ENCODE data around the gene SGPL1.

SGPL1 gene

DNA sequence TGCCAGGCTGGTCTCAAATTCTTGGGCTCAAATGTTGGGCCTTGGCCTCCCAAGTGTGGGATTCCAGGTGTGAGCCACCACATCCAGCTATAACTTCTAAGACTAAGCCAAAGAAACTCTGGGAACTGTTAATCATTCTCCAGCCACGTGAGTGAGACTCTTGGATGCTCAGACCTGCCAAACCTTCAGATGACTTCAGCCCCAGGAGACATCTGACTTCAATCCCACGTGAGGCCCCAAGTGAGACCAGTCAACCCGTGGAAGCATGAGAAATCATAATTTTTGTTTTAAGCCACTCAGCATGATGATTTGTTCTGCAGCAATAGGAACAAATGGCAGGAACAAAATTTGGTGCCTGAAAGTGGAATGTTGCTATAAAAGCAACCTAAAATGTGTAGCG is 76.9 kb downstream of the SGPL1 start:
- peaks cover 34% of the 10 kb centered on the region for H3K4me1 ChIP-seq (ENCODE audit: insufficient read depth, low read length)
- no peaks in the 10 kb centered on the region for H3K27me3 ChIP-seq (ENCODE audit: insufficient read depth, low read length)
- no peaks in the 10 kb centered on the region for H3K36me3 ChIP-seq (ENCODE audit: insufficient read depth, low read depth, low read length)
- H3K9me3 ChIP-seq (ENCODE audit: insufficient read depth, low read depth, low read length), result no peaks in the 10 kb centered on the region
- no peak overlapping the region for H3K9ac ChIP-seq (ENCODE audit: low read depth, low read length)
- no peak overlapping the region for H3K4me3 ChIP-seq (ENCODE audit: low read length)
- H3K27ac ChIP-seq (ENCODE audit: low read length), result no peak overlapping the region

DNA sequence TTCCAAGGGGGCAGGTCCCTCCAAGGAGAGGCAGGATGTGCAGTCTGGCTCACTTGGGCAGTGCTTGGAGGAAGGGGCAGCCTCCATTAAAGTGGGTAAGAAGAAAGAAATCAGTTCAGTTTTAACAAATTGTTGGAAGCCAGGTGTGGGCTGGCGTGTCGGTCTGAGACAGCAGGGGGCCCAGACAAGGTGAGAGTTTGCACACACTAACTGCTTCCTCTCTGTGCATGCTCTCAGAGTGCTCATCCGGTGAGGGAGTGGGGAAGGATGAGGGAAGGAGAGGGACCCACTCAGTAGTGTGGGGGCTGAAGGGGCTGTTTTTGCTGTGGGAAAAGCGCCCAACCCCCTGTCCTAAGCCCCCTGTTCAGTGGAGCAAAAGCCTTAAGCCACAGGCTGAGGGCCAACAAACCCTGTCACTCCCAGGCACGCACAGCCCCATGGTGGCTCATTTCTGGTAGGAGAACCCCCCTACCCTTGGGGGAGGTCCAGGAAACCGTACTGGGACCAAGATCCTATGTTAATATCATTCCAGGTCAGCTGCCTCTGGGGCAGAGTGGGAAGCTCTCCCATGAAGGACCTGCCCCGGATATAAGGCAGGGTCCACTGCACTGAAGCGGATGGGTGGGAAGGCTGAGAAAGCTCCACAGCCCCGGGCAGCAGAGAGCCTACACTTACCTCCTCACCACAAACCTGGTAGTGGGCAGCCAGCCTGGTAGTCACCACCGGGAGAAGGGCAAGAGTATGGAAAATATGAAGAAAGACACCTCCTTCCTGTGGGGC is 77.7 kb downstream of the SGPL1 start:
- Histone ChIP-seq H3K36me3 (ENCODE audit: insufficient read depth, low read depth, low read length) (no peaks in the 10 kb centered on the region), H3K4me3 (ENCODE audit: low read length) (no peak overlapping the region), H3K9ac (ENCODE audit: low read depth, low read length) (no peak overlapping the region), H3K9me3 (ENCODE audit: insufficient read depth, low read depth, low read length) (no peaks in the 10 kb centered on the region), H3K27me3 (ENCODE audit: insufficient read depth, low read length) (no peaks in the 10 kb centered on the region), H3K4me1 (ENCODE audit: insufficient read depth, low read length) (peaks cover 34% of the 10 kb centered on the region), H3K27ac (ENCODE audit: low read length) (no peak overlapping the region)

DNA sequence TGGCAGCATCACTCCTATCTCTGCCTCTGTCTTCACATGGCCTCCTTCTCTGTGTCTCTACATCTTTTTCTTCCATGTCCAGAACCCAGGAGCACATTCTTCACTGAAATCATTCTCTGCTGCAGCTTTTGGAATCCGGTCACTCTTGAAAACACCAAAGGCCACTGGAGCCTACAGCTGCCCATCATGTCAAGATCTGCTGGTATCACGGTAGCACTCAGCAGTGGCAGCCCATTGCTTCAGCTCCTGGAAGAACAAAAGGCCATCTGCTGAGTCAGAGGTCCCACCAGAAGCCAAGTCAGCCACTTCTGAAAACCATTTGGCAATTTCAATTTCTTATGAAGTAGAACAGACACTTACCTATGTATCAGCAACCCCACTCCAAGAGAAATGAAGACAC is 78.7 kb downstream of the SGPL1 start:
- no peaks in the 10 kb centered on the region for H3K9me3 ChIP-seq (ENCODE audit: insufficient read depth, low read depth, low read length)

DNA sequence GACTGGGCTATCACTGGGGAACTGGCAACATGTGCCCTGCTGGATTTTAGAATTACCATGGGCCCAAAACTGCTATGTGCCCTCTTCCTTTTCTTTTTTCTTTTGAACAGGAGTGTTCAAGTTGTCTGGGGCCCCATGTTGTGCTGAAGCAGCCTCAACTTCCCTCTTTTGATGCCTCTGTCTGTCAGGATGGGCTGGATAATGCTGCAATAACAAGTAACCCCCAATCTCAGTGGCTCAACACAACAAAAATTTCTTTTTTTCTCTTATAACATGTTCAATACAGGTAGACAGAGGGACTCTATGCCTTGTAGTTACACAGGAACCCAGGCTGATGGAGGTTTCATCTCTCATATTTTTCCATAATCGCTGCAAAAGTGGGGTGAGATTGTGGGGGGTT is 80.8 kb downstream of the SGPL1 start:
- H3K9me3 ChIP-seq (ENCODE audit: insufficient read depth, low read depth, low read length), result no peaks in the 10 kb centered on the region
- H3K36me3 ChIP-seq (ENCODE audit: insufficient read depth, low read depth, low read length), result no peaks in the 10 kb centered on the region
- H3K27ac ChIP-seq (ENCODE audit: low read length), result no peak overlapping the region
- H3K4me1 ChIP-seq (ENCODE audit: insufficient read depth, low read length), result peaks cover 17% of the 10 kb centered on the region; the same call in 1 of the 2 replicates
- no peak overlapping the region for H3K4me3 ChIP-seq (ENCODE audit: low read length)
- no peaks in the 10 kb centered on the region for H3K27me3 ChIP-seq (ENCODE audit: insufficient read depth, low read length)
- no peak overlapping the region for H3K9ac ChIP-seq (ENCODE audit: low read depth, low read length)

More for the DNA sequence above, 78.7 kb downstream of the SGPL1 start:
- Histone ChIP-seq H3K27ac (ENCODE audit: low read length) (no peak overlapping the region), H3K4me1 (ENCODE audit: insufficient read depth, low read length) (peaks cover 29% of the 10 kb centered on the region), H3K9ac (ENCODE audit: low read depth, low read length) (no peak overlapping the region), H3K4me3 (ENCODE audit: low read length) (no peak overlapping the region), H3K27me3 (ENCODE audit: insufficient read depth, low read length) (no peaks in the 10 kb centered on the region), H3K36me3 (ENCODE audit: insufficient read depth, low read depth, low read length) (no peaks in the 10 kb centered on the region)

DNA sequence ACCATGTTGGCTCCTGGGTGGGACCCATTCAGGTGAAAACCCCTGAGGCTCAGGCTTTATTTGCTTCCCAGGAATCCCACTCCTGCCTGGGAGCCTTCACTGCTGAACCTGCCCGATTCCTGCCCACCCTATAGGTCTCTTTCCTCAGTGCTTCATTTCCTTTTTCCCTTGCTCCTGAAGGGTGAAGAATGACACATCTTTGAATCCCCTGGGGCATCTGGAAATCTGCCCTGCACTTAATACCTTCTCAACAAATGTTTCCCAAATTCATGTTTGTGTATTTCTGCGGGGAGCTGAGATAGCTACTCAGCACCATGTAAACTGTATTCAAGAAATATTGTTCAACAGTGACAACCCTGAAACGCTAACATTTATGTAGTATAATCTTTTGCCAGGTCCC is 82.9 kb downstream of the SGPL1 start:
- H3K27me3 ChIP-seq (ENCODE audit: insufficient read depth, low read length), result no peaks in the 10 kb centered on the region
- H3K36me3 ChIP-seq (ENCODE audit: insufficient read depth, low read depth, low read length), result no peaks in the 10 kb centered on the region
- H3K4me1 ChIP-seq (ENCODE audit: insufficient read depth, low read length), result no peaks in the 10 kb centered on the region

DNA sequence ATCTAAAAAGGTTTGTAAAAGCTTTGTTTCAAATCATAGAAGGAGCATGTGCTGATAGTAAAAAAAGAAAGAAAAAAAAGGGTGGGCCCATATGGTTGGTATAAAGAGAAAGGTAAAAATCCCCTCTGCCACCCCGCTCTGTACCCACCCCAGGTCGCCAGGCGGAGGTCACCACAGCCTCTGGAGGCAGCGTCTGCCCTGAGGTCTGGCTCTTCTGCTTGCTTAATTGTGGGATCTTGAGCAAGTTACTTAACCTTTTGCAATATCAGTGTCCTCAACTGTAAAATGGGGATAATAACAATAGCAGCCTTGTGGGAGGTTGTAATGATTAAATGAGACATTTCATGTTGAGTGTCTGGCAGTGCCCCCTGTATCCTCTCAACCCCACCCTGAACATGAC is 83.3 kb downstream of the SGPL1 start:
- no peak overlapping the region for H3K27ac ChIP-seq (ENCODE audit: low read length)
- H3K9ac ChIP-seq (ENCODE audit: low read depth, low read length), result no peak overlapping the region
- no peaks in the 10 kb centered on the region for H3K27me3 ChIP-seq (ENCODE audit: insufficient read depth, low read length)
- H3K4me1 ChIP-seq (ENCODE audit: insufficient read depth, low read length), result no peaks in the 10 kb centered on the region
- H3K36me3 ChIP-seq (ENCODE audit: insufficient read depth, low read depth, low read length), result no peaks in the 10 kb centered on the region
- no peak overlapping the region for H3K4me3 ChIP-seq (ENCODE audit: low read length)
- no peaks in the 10 kb centered on the region for H3K9me3 ChIP-seq (ENCODE audit: insufficient read depth, low read depth, low read length)

More for the DNA sequence above, 82.9 kb downstream of the SGPL1 start:
- H3K9ac ChIP-seq (ENCODE audit: low read depth, low read length), result no peak overlapping the region
- no peak overlapping the region for H3K27ac ChIP-seq (ENCODE audit: low read length)
- H3K4me3 ChIP-seq (ENCODE audit: low read length), result no peak overlapping the region
- H3K9me3 ChIP-seq (ENCODE audit: insufficient read depth, low read depth, low read length), result no peaks in the 10 kb centered on the region

DNA sequence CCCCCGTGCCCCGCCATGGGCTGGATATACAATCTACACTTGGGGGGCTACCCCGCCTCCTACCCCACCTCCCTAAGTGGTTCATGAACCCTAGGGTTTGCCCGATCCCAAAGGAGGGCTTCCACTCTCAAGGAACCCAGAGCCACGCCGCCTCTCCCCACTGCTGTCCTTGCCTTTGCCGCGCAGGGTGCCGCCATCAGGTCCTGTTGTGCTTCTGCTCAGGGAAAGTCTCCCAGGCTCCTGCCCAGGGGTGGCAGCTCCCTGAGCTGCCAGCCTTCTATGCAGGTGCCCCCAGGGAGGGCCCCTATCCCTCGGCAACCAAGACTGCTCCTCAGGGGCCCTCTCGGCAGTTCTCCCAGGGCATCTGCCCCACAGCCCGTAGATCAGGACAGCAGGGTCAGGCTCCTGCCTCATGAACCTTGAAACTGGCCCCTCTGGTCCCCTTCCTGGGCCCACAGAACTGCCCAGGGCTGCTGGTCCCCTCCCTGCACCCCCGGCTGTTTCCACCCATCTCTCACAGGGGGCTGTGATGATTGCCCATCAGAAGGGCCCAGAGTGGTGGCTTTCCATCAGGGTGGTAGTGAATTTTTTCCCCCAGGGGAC is 85.6 kb downstream of the SGPL1 start:
- Histone ChIP-seq H3K36me3 (ENCODE audit: insufficient read depth, low read depth, low read length) (no peaks in the 10 kb centered on the region), H3K27me3 (ENCODE audit: insufficient read depth, low read length) (no peaks in the 10 kb centered on the region), H3K4me1 (ENCODE audit: insufficient read depth, low read length) (no peaks in the 10 kb centered on the region), H3K9ac (ENCODE audit: low read depth, low read length) (no peak overlapping the region), H3K4me3 (ENCODE audit: low read length) (no peak overlapping the region), H3K9me3 (ENCODE audit: insufficient read depth, low read depth, low read length) (no peaks in the 10 kb centered on the region), H3K27ac (ENCODE audit: low read length) (no peak overlapping the region)

DNA sequence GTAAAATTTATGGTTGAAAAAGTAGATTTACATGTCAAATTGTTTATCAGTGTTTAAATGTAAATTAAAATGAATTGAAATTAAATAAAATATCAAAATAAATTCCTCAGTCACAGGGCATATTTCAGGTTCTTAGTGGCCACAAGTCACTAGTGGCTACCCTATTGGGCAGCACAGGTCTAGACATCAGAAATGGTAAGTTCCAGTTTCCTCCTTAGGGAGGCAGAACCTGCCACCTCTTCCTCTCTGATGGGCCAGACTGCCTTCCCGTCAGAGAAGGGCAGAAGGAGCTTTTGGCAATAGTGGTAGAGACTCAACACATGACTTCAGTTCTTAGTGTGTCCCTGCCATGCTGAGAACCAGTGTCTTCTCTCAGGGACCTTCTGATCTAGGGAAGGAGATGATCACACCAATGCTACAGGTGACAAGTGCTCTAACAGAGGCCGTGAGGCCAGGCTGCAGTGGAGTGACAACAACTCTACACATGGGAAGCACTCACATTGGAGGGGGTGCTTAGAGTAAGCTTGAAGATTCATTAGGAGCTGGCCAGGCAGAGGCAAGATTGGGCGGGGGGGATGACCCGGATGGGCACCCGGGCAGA is 87.0 kb downstream of the SGPL1 start:
- no peaks in the 10 kb centered on the region for H3K27me3 ChIP-seq (ENCODE audit: insufficient read depth, low read length)

DNA sequence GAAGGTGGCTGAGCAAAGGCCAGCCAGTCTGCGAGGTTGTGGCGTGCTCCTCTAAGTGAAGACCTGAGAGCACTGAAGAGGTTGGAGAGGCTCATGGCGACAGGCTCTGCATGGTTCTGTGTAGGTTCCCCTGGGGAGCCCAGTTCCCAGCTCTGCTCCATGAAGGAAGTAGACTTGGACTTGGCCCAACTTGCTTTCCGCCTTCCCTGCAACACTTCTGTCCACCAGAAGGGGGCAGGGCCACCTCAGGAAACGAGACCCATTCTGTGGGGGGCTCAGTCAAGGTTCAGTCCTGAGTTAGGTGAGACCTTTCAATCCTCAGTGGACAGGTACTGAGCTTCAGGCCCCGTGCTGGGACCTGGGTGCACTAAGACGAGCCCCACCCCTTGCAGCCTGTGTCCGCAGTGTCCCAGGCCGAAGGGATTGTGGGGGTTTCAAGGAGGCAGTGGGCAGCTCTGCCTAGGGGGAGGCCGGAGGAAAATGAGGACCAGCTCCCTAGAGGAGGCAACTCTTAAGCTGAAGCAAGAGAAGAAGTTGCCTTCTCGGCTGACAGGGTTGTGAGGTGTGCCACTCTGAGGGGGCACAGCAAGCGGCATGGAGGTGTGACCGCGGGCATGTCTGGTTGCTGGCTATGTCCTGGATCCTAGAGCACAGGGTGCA is 87.6 kb downstream of the SGPL1 start:
- H3K9me3 ChIP-seq (ENCODE audit: insufficient read depth, low read depth, low read length), result no peaks in the 10 kb centered on the region
- H3K4me3 ChIP-seq (ENCODE audit: low read length), result no peak overlapping the region
- no peak overlapping the region for H3K9ac ChIP-seq (ENCODE audit: low read depth, low read length)
- H3K27me3 ChIP-seq (ENCODE audit: insufficient read depth, low read length), result no peaks in the 10 kb centered on the region
- H3K4me1 ChIP-seq (ENCODE audit: insufficient read depth, low read length), result no peaks in the 10 kb centered on the region
- H3K27ac ChIP-seq (ENCODE audit: low read length), result no peak overlapping the region
- no peaks in the 10 kb centered on the region for H3K36me3 ChIP-seq (ENCODE audit: insufficient read depth, low read depth, low read length)

More for the DNA sequence above, 87.0 kb downstream of the SGPL1 start:
- Histone ChIP-seq H3K36me3 (ENCODE audit: insufficient read depth, low read depth, low read length) (no peaks in the 10 kb centered on the region), H3K27ac (ENCODE audit: low read length) (no peak overlapping the region), H3K9me3 (ENCODE audit: insufficient read depth, low read depth, low read length) (no peaks in the 10 kb centered on the region), H3K4me3 (ENCODE audit: low read length) (no peak overlapping the region), H3K9ac (ENCODE audit: low read depth, low read length) (no peak overlapping the region), H3K4me1 (ENCODE audit: insufficient read depth, low read length) (no peaks in the 10 kb centered on the region)

DNA sequence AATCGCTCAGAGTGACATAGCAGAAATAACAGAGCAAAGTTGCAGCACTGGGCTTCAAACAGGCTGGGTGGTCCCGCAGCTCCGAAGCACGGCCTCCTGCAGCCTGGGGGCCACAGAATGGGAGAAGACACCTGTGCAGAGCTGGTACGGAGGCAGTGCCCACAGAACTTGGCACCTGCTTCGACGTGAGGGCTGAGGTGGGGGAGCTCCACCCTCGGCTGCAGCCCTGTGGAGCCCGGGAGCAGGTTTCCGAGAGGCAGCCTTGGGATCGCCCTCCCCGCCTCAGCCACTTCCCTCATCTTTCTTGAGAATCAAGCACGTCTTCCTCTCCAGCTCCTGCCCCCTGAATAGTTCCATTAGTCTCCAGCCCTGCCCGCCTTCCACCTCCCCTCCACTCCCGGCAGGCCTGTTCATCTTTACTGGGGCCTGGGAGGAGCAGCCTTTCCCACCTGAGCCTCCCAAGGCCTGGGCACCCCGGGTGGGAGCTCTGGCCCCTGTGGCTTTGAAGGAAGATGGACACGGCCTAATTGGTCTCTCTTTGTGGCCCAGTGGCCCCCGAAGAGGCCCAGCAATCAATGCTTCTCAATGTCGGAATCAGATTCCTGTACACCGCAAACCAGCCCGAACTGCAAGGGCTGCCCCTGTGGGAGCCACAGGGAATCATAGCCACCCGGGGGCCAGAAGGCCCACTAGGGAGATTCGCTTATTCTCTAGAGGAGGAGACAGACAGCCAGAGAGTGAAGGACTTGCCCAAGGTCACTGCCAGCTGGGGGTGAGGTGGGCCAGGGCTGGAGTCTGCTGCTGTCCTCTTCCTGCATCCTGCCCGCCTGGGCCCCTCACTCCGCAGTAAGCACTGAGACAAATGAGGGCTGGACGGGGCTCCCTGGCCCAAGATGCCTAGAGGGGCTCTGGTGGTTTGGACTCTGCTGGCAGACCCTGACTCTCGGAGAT is 89.6 kb downstream of the SGPL1 start:
- Histone ChIP-seq H3K27me3 (ENCODE audit: insufficient read depth, low read length) (no peaks in the 10 kb centered on the region), H3K27ac (ENCODE audit: low read length) (no peak overlapping the region), H3K4me1 (ENCODE audit: insufficient read depth, low read length) (no peaks in the 10 kb centered on the region), H3K9ac (ENCODE audit: low read depth, low read length) (no peak overlapping the region), H3K9me3 (ENCODE audit: insufficient read depth, low read depth, low read length) (no peaks in the 10 kb centered on the region), H3K4me3 (ENCODE audit: low read length) (no peak overlapping the region), H3K36me3 (ENCODE audit: insufficient read depth, low read depth, low read length) (no peaks in the 10 kb centered on the region)
